GM19240 (cell line): ENCODE measurements around the gene MINPP1.
"Not testable (repeated sequence)": the region's sequence is repeated elsewhere in the genome, so short reads cannot be mapped to it uniquely, and the experiment has no call there.

Experiments used
- DNase-seq: peaks from one replicate; pipeline ENCODE4 v3.0.0; 2011; ENCODE audit warnings: low spot score; ENCODE audit not compliant: insufficient read length

The MINPP1 gene

GRCh38 chr10:87562750-87563149 lies 58.1 kb downstream of the MINPP1 start:
- no peak for DNase-seq

- DNase-seq, result no peak
Observed at GRCh38 chr10:87565010-87565409, 60.3 kb downstream of the MINPP1 start.

- DNase-seq, result no peak
Observed at GRCh38 chr10:87575851-87576250, 71.2 kb downstream of the MINPP1 start.

GRCh38 chr10:87578160-87578841 lies 73.6 kb downstream of the MINPP1 start:
- DNase-seq, result no peak

- DNase-seq, result no peak
Observed at GRCh38 chr10:87578842-87579401, 74.2 kb downstream of the MINPP1 start.

GRCh38 chr10:87579563-87579962 lies 74.9 kb downstream of the MINPP1 start:
- no peak for DNase-seq

GRCh38 chr10:87580016-87580415 lies 75.3 kb downstream of the MINPP1 start:
- no peak for DNase-seq

GRCh38 chr10:87585565-87586514 lies 81.1 kb downstream of the MINPP1 start:
- no peak for DNase-seq

- no peak for DNase-seq
Observed at GRCh38 chr10:87589645-87590051, 85.0 kb downstream of the MINPP1 start.

- DNase-seq, result no peak
Observed at GRCh38 chr10:87590705-87591588, 86.3 kb downstream of the MINPP1 start.

GRCh38 chr10:87591589-87591886 lies 86.8 kb downstream of the MINPP1 start:
- no peak for DNase-seq

GRCh38 chr10:87592920-87593319 lies 88.2 kb downstream of the MINPP1 start:
- not testable (repeated sequence) for DNase-seq

- DNase-seq, result no peak
Observed at GRCh38 chr10:87593702-87594101, 89.0 kb downstream of the MINPP1 start.

- no peak for DNase-seq
Observed at GRCh38 chr10:87594181-87594580, 89.5 kb downstream of the MINPP1 start.

GRCh38 chr10:87594864-87595263 lies 90.2 kb downstream of the MINPP1 start:
- DNase-seq, result no peak

- no peak for DNase-seq
Observed at GRCh38 chr10:87596351-87596750, 91.7 kb downstream of the MINPP1 start.

- no peak for DNase-seq
Observed at GRCh38 chr10:87598700-87599099, 94.0 kb downstream of the MINPP1 start.

- no peak for DNase-seq
Observed at GRCh38 chr10:87600581-87600980, 95.9 kb downstream of the MINPP1 start.
